NT2/D1 (cell line): Measurements from ENCODE around the gene ABHD18.
"Not testable (repeated sequence)": the region's sequence is repeated elsewhere in the genome, so short reads cannot be mapped to it uniquely, and the experiment has no call there.

Source experiments
- DNase-seq: peaks from one replicate; pipeline ENCODE4 v3.0.0-alpha.2; 2011; ENCODE audit warnings: low read depth, low spot score
- H3K27me3 ChIP-seq: 2 replicates; pipeline ENCODE4 v1.6.0; 2011; ENCODE audit warnings: mild to moderate bottlenecking; ENCODE audit not compliant: insufficient read length, insufficient read depth
- H3K36me3 ChIP-seq: 2 replicates; pipeline ENCODE4 v1.6.1; 2011; ENCODE audit warnings: mild to moderate bottlenecking, low read length, mixed read lengths; ENCODE audit not compliant: insufficient read depth, insufficient read length
- H3K4me1 ChIP-seq: 2 replicates; pipeline ENCODE4 v1.5.1; 2011; ENCODE audit not compliant: insufficient read depth, insufficient read length
- H3K4me3 ChIP-seq: 2 replicates; pipeline ENCODE4 v1.5.1; 2011; ENCODE audit warnings: low read depth; ENCODE audit not compliant: insufficient read length
- H3K9ac ChIP-seq: 2 replicates; pipeline ENCODE4 v1.6.0; 2011; ENCODE audit warnings: low read depth; ENCODE audit not compliant: insufficient read length
- H3K9me3 ChIP-seq: 2 replicates; pipeline ENCODE4 v1.5.1; 2011; ENCODE audit warnings: mild to moderate bottlenecking, low read length; ENCODE audit not compliant: insufficient read depth
- SUZ12 ChIP-seq: IDR thresholded peaks from 2 replicates; pipeline ENCODE4 v1.6.1; 2011; ENCODE audit not compliant: insufficient read length, insufficient read depth; ENCODE audit errors: extremely low read depth
- YY1 ChIP-seq: IDR thresholded peaks from 2 replicates; pipeline ENCODE4 v1.6.1; 2011; ENCODE audit not compliant: insufficient read length, insufficient read depth
- ZNF274 ChIP-seq: IDR thresholded peaks from 2 replicates; pipeline ENCODE4 v1.6.1; 2011; ENCODE audit warnings: mild to moderate bottlenecking, low read depth, low read length

The ABHD18 gene

GRCh38 chr4:127968586-127968985 is 3.4 kb downstream of the ABHD18 start:
- Histone ChIP-seq H3K9me3 (no peaks in the 10 kb centered on the region), H3K36me3 (peaks cover under 1% of the 10 kb centered on the region), H3K9ac (no peak overlapping the region), H3K4me3 (no peak overlapping the region), H3K4me1 (no peaks in the 10 kb centered on the region), H3K27me3 (no peaks in the 10 kb centered on the region)
- DNase-seq, result no peak
- TF ChIP-seq ZNF274 (no peak), YY1 (no peak), SUZ12 (no peak)

- not testable (repeated sequence) for H3K4me1 ChIP-seq, H3K36me3 ChIP-seq, H3K9me3 ChIP-seq, DNase-seq, H3K27me3 ChIP-seq, H3K4me3 ChIP-seq, H3K9ac ChIP-seq
Measured at GRCh38 chr4:127970925-127971324, 5.7 kb downstream of the ABHD18 start.

- Histone ChIP-seq H3K4me3 (no peak overlapping the region), H3K27me3 (no peaks in the 10 kb centered on the region), H3K9ac (no peak overlapping the region), H3K36me3 (no peaks in the 10 kb centered on the region), H3K4me1 (no peaks in the 10 kb centered on the region), H3K9me3 (no peaks in the 10 kb centered on the region)
- no peak for DNase-seq
- no peak for TF ChIP-seq ZNF274
- no peak for TF ChIP-seq YY1
- TF ChIP-seq SUZ12, result no peak
Measured at GRCh38 chr4:127975121-127975770, 10.0 kb downstream of the ABHD18 start.

- Histone ChIP-seq H3K4me1 (no peaks in the 10 kb centered on the region), H3K27me3 (no peaks in the 10 kb centered on the region), H3K4me3 (no peak overlapping the region), H3K36me3 (no peaks in the 10 kb centered on the region), H3K9me3 (no peaks in the 10 kb centered on the region), H3K9ac (no peak overlapping the region)
- no peak for DNase-seq
- TF ChIP-seq SUZ12 (no peak), YY1 (no peak), ZNF274 (no peak)
Measured at GRCh38 chr4:127978930-127979329, 13.7 kb downstream of the ABHD18 start.

- H3K36me3 ChIP-seq, result peaks cover 8% of the 10 kb centered on the region
- H3K27me3 ChIP-seq, result no peaks in the 10 kb centered on the region
- H3K9ac ChIP-seq, result no peak overlapping the region
- DNase-seq, result no peak
- no peak for TF ChIP-seq ZNF274
- TF ChIP-seq YY1, result no peak
- TF ChIP-seq SUZ12, result no peak
- no peaks in the 10 kb centered on the region for H3K4me1 ChIP-seq
- H3K4me3 ChIP-seq, result no peak overlapping the region
- H3K9me3 ChIP-seq, result no peaks in the 10 kb centered on the region
Measured at GRCh38 chr4:127982445-127982844, 17.2 kb downstream of the ABHD18 start.

GRCh38 chr4:127985989-127986388 is 20.8 kb downstream of the ABHD18 start:
- H3K4me3 ChIP-seq, result no peak overlapping the region
- no peak for DNase-seq
- H3K9ac ChIP-seq, result no peak overlapping the region
- no peaks in the 10 kb centered on the region for H3K4me1 ChIP-seq
- H3K27me3 ChIP-seq, result no peaks in the 10 kb centered on the region
- H3K9me3 ChIP-seq, result no peaks in the 10 kb centered on the region
- TF ChIP-seq SUZ12 (no peak), YY1 (no peak), ZNF274 (no peak)
- peaks cover 8% of the 10 kb centered on the region for H3K36me3 ChIP-seq

- no peaks in the 10 kb centered on the region for H3K4me1 ChIP-seq
- no peak for TF ChIP-seq SUZ12
- TF ChIP-seq ZNF274, result no peak
- no peak for TF ChIP-seq YY1
- no peak for DNase-seq
- H3K27me3 ChIP-seq, result no peaks in the 10 kb centered on the region
- H3K4me3 ChIP-seq, result no peak overlapping the region
- H3K9me3 ChIP-seq, result no peaks in the 10 kb centered on the region
- H3K36me3 ChIP-seq, result peaks cover 8% of the 10 kb centered on the region
- H3K9ac ChIP-seq, result no peak overlapping the region
Measured at GRCh38 chr4:127988638-127989037, 23.4 kb downstream of the ABHD18 start.
